ENCODE results near the gene SYNPO2.

SYNPO2 gene

GRCh38 chr4:118894034-118894433 is 5.4 kb downstream of the SYNPO2 start:
- TF ChIP-seq YY1 (IDR thresholded peaks at IDR 0.05; ENCODE audit: low read depth) (no peak), NFIC (IDR thresholded peaks at IDR 0.05) (no peak)

DNA sequence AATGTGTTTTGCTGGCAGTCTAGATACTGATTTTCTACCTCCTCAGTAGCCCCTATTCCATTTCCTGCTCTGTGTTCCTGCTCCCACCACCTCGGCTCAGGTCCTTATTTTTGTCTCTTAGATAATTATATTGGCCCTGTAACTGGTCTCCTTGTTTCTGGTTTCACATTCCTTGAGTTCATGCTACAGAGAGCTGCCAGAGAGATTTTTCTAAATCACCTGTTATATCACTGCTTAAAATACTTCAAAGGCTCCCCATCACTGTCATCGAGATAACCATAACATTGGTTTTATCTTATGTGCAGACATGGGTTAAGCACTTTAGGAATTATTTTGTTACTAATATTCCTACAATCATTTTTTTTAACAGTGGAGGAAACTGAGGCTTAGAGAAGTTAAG is 9.6 kb downstream of the SYNPO2 start:
- TF ChIP-seq FOXM1 (IDR thresholded peaks at IDR 0.05; ENCODE audit: borderline replicate concordance, low read depth) (no peak), RAD21 (IDR thresholded peaks at IDR 0.05; ENCODE audit: low read depth) (no peak), CEBPB (IDR thresholded peaks at IDR 0.05) (no peak), EGR1 (IDR thresholded peaks at IDR 0.05) (no peak), CREB1 (IDR thresholded peaks at IDR 0.05; ENCODE audit: low read depth) (no peak), TEAD4 (IDR thresholded peaks at IDR 0.05) (no peak), ZBTB7A (IDR thresholded peaks at IDR 0.05; ENCODE audit: low read depth) (no peak), TAF1 (IDR thresholded peaks at IDR 0.05; ENCODE audit: low read depth) (no peak), MAX (IDR thresholded peaks at IDR 0.05) (no peak), NFIC (IDR thresholded peaks at IDR 0.05) (no peak), YY1 (IDR thresholded peaks at IDR 0.05; ENCODE audit: low read depth) (no peak), TCF12 (IDR thresholded peaks at IDR 0.05; ENCODE audit: low read depth) (no peak), EP300 (IDR thresholded peaks at IDR 0.05; ENCODE audit: borderline replicate concordance) (no peak)
- TF ChIP-seq, protein P1, sequence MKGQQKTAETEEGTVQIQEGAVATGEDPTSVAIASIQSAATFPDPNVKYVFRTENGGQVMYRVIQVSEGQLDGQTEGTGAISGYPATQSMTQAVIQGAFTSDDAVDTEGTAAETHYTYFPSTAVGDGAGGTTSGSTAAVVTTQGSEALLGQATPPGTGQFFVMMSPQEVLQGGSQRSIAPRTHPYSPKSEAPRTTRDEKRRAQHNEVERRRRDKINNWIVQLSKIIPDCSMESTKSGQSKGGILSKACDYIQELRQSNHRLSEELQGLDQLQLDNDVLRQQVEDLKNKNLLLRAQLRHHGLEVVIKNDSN (IDR thresholded peaks at IDR 0.05), result no peak
- TF ChIP-seq, protein P2, sequence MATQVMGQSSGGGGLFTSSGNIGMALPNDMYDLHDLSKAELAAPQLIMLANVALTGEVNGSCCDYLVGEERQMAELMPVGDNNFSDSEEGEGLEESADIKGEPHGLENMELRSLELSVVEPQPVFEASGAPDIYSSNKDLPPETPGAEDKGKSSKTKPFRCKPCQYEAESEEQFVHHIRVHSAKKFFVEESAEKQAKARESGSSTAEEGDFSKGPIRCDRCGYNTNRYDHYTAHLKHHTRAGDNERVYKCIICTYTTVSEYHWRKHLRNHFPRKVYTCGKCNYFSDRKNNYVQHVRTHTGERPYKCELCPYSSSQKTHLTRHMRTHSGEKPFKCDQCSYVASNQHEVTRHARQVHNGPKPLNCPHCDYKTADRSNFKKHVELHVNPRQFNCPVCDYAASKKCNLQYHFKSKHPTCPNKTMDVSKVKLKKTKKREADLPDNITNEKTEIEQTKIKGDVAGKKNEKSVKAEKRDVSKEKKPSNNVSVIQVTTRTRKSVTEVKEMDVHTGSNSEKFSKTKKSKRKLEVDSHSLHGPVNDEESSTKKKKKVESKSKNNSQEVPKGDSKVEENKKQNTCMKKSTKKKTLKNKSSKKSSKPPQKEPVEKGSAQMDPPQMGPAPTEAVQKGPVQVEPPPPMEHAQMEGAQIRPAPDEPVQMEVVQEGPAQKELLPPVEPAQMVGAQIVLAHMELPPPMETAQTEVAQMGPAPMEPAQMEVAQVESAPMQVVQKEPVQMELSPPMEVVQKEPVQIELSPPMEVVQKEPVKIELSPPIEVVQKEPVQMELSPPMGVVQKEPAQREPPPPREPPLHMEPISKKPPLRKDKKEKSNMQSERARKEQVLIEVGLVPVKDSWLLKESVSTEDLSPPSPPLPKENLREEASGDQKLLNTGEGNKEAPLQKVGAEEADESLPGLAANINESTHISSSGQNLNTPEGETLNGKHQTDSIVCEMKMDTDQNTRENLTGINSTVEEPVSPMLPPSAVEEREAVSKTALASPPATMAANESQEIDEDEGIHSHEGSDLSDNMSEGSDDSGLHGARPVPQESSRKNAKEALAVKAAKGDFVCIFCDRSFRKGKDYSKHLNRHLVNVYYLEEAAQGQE (IDR thresholded peaks at IDR 0.05; ENCODE audit: low read depth), result no peak

DNA sequence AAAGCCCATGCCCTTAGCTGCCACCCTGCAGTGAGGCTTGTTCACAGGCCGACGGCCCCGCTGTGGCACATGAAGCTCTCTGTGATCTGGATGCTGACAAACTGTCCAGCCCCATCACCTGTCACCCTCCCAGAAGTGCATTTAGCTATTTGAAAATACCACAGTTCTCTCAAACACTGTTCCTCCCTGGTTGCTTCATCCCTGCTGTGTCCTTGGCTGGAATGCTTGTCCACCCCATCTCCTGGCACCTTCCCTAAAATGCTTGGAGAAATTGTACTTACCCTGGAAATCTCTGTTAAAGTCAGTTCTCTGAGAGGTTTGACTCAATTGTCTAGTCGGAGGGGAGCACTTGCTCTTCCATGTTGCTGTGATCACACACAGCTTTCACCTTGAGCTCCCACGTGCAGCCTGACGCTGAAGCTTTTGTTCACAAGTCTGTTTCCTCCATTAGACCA is 10.1 kb downstream of the SYNPO2 start:
- TF ChIP-seq MAX (IDR thresholded peaks at IDR 0.05) (no peak), CEBPB (IDR thresholded peaks at IDR 0.05) (no peak), FOXM1 (IDR thresholded peaks at IDR 0.05; ENCODE audit: borderline replicate concordance, low read depth) (no peak), EP300 (IDR thresholded peaks at IDR 0.05; ENCODE audit: borderline replicate concordance) (no peak), TAF1 (IDR thresholded peaks at IDR 0.05; ENCODE audit: low read depth) (no peak)
- TF ChIP-seq, protein P1 (IDR thresholded peaks at IDR 0.05), result no peak
- TF ChIP-seq, protein P2 (IDR thresholded peaks at IDR 0.05; ENCODE audit: low read depth), result no peak

GRCh38 chr4:118904418-118904817 is 15.8 kb downstream of the SYNPO2 start:
- TF ChIP-seq EP300 (IDR thresholded peaks at IDR 0.05; ENCODE audit: borderline replicate concordance) (no peak), CREB1 (IDR thresholded peaks at IDR 0.05; ENCODE audit: low read depth) (no peak), TEAD4 (IDR thresholded peaks at IDR 0.05) (no peak), EGR1 (IDR thresholded peaks at IDR 0.05) (no peak), TAF1 (IDR thresholded peaks at IDR 0.05; ENCODE audit: low read depth) (no peak), YY1 (IDR thresholded peaks at IDR 0.05; ENCODE audit: low read depth) (no peak), ZBTB7A (IDR thresholded peaks at IDR 0.05; ENCODE audit: low read depth) (no peak), RAD21 (IDR thresholded peaks at IDR 0.05; ENCODE audit: low read depth) (no peak), NFIC (IDR thresholded peaks at IDR 0.05) (no peak), CEBPB (IDR thresholded peaks at IDR 0.05) (no peak), FOXM1 (IDR thresholded peaks at IDR 0.05; ENCODE audit: borderline replicate concordance, low read depth) (no peak), MAX (IDR thresholded peaks at IDR 0.05) (no peak), TCF12 (IDR thresholded peaks at IDR 0.05; ENCODE audit: low read depth) (no peak)
- TF ChIP-seq, protein P2 (IDR thresholded peaks at IDR 0.05; ENCODE audit: low read depth), result no peak
- TF ChIP-seq, protein P1 (IDR thresholded peaks at IDR 0.05), result no peak
